ENCODE measurements around the gene FRMD4A.

DNA sequence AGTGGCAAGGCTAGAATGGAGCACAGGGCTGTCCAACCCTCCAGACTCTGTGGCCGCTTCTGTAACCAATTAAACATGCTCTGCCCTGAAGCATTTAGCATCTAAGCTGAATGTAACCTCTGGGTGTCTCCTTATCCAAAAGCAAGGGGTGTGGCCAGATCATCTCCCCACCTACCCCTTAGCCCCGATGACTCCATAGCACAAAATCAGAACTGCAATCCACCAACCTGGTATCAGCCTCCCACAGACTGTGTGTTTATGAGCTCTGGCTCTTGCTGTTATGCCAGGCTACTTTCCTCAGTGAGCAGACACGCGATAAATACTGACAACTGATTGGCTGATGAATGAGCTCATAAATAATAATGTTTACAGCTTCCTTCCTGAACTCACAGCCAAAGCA lies 3.2 kb downstream of the FRMD4A start:
- TF ChIP-seq, protein P1, sequence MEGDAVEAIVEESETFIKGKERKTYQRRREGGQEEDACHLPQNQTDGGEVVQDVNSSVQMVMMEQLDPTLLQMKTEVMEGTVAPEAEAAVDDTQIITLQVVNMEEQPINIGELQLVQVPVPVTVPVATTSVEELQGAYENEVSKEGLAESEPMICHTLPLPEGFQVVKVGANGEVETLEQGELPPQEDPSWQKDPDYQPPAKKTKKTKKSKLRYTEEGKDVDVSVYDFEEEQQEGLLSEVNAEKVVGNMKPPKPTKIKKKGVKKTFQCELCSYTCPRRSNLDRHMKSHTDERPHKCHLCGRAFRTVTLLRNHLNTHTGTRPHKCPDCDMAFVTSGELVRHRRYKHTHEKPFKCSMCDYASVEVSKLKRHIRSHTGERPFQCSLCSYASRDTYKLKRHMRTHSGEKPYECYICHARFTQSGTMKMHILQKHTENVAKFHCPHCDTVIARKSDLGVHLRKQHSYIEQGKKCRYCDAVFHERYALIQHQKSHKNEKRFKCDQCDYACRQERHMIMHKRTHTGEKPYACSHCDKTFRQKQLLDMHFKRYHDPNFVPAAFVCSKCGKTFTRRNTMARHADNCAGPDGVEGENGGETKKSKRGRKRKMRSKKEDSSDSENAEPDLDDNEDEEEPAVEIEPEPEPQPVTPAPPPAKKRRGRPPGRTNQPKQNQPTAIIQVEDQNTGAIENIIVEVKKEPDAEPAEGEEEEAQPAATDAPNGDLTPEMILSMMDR (IDR thresholded peaks at IDR 0.05), result no peak
- TF ChIP-seq POLR2A (IDR thresholded peaks at IDR 0.05), result no peak
